HG03575 (cell line): Measurements from ENCODE around the gene TSHR.
"Not testable (repeated sequence)": the region's sequence is repeated elsewhere in the genome, so short reads cannot be mapped to it uniquely, and the experiment has no call there.

Source experiments
- ATAC-seq: cut with Tn5 transposase; IDR thresholded peaks from one replicate; pipeline ENCODE4 v1.9.1; 2021; ENCODE audit not compliant: unreplicated experiment, insufficient number of reproducible peaks, low FRiP score; ENCODE audit errors: extremely low read depth

Gene TSHR

DNA sequence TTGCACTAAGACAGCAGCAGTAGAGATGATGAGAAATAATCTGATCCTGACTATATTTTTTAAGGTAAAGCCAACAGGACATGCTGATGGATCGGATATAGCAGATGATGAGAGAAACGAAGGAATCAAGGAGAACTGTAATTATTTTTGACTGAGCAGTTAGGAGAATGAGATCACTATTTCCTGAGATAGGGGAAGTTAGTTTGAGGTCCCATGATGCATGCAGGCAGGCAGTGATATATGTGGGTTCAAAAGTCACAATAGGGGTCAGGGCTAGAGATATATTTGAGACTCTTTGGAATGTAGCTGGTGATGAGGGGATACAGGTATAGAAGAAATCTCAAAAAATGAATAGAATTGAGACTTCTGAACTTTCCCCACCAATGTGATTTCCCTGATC is 157.8 kb downstream of the TSHR start:
- no peak for ATAC-seq

DNA sequence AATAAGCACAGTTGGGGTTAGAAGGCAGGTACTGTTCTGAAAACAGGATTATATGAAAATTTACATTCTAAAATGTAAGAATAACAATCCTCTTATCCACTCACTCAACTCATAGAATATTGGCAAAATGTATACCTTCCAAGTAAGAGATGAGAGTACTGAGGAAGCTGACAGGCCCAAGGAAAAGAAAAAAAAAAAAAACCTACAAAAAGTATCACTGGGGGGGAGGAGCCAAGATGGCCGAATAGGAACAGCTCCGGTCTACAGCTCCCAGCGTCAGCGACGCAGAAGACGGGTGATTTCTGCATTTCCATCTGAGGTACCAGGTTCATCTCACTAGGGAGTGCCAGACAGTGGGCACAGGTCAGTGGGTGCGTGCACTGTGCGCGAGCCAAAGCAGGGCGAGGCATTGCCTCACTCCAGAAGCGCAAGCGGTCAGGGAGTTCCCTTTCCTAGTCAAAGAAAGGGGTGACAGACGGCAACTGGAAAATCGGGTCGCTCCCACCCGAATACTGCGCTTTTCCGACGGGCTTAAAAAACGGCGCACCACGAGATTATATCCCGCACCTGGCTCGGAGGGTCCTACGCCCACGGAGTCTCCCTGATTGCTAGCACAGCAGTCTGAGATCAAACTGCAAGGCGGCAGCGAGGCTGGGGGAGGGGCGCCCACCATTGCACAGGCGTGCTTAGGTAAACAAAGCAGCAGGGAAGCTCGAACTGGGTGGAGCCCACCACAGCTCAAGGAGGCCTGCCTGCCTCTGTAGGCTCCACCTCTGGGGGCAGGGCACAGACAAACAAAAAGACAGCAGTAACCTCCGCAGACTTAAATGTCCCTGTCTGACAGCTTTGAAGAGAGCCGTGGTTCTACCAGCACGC is 158.8 kb downstream of the TSHR start:
- ATAC-seq, result not testable (repeated sequence)

DNA sequence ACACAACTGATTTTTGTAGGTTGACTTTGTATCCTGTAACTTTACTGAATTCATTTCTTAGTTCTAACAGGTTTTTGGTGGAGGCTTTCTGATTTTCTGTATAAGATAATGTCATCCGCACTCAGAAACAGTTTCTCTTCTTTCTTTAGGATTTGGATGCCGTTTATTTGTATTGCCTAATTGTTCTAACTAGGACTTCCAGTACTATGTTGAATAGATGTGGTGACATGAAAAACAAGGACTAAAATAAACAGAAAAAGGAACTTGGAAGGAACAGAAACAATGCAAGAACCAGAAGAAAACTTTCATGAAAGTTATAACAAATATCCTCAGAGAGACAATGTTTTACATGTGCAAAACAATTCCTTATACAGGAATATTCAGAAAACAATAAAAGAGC is 165.1 kb downstream of the TSHR start:
- no peak for ATAC-seq

DNA sequence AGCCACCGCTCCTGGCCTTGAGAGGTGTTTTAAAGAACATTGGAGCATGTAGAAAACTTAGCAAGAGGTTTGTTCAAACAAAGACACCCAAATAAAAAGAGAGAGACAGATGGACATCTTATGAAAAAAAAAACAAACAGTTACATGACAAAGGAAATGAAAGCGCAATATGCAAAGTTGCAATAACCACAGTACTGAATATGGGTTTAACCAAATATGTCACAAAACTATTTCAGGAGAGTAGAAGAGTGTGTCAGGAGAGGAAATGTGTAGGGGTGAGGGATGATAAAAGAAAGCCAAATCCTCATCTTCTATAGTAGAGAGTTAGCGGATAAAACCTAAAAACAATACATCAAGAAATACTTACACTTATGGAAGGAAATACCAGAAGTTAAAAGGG is 166.9 kb downstream of the TSHR start:
- ATAC-seq, result peak; percentile 100

DNA sequence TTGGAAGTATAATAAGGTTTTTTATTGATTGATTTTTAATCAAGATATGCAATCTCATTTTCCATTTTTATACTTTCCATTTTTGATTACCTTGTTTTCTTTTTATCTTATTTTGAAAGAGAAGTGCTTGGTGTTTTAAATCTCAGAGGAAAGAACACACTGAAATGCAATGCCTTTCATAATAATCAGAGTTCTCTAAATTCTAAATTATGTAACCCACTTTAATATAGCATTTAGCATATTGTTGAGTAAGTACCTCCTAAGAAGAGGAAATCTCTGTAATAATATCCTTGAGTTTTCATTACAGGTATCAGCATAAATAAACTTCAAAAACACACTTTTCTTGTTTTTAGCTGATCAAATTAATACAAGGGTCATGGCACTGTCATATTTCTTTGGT is 168.4 kb downstream of the TSHR start:
- ATAC-seq, result no peak

DNA sequence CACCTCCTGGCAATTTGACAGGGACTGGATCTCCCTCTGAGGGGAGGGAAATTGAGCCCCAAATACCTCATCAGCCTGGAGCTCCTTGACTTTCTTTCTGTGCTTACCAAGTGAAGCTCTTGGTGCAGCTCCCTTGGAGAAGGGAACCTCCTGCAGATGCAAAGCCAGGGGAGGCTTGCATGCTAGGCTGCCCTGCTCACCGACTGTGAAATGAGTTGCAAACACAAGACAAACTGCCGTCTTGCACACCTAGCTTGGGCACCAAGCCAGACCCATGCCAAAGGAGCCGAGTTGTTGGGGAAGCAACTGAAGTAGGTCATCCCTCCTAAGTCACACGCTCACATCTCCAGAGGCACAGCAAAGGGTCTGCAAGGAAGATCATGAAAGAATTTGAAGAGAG is 170.1 kb downstream of the TSHR start:
- ATAC-seq, result no peak

DNA sequence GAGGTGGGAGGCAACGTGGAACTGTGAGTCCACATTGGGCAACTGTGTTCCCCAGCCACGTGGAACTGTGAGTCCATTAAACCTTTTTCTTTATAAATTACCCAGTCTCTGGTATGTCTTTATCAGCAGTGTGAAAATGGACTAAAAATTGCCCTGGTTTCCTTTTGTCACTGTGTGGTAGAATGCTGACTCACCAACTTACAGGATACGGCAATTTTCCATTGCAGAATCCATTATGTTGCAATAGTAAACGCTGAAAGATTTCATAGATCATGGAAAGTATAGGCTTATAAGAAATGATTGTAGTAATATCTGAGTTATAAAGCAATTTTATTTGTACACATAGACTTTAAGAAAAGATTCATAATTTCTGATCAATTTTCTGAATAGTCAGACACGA is 172.4 kb downstream of the TSHR start:
- ATAC-seq, result no peak

DNA sequence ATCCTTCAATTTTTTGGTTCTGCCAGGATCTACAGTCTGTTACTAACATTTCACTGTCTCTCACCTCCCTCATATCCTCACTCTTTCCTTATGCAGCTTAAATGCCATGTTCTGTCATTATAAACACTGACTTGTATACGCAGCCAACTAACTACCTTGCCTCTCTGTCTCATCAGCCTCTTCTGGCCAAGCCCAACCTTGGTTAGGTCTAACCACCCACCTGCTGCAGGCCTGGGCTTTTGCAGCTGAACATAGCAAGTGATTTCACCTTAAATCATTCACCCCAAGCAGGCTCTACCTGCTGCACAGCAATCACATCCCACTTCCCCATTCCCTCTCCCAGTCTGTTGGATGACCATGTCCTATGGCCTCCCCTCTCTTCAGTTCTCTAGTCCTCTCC is 173.8 kb downstream of the TSHR start:
- no peak for ATAC-seq

DNA sequence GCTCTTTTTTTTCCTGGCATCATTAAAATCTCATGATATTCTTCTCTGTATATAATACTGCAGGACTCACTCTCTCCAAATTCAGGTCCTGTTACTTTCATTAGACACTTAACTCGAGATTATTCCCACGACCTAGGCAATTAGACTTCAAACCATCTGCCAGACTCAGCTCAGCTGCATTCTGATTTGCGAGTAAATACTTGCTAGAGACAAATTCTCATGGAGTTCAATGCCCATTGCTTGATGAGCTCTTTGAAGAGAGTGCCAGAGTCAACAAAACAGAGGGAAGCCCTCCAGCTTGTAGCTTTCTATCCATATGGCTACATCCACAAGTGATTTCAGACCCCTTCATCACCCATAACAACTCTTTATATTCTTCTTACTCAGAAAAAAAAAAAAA is 177.0 kb downstream of the TSHR start:
- no peak for ATAC-seq

DNA sequence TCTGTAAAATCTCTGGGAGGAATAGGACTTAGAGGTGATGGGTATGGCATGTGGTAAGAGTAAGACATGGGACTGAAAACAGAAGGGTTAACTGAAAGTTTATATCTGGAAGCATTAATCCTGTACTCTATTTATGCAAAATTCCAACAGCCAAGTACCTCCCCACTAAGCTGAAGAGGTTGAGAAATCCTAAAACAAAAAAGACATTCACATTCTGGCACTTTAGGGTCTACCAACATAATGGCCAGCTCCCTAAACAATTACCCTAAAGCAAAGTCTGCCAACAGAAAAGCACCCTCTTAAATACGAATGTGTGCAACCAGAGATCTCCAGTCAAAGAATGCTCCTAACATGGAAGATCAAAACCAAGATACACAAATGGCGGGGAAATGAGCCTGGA is 178.0 kb downstream of the TSHR start:
- no peak for ATAC-seq

DNA sequence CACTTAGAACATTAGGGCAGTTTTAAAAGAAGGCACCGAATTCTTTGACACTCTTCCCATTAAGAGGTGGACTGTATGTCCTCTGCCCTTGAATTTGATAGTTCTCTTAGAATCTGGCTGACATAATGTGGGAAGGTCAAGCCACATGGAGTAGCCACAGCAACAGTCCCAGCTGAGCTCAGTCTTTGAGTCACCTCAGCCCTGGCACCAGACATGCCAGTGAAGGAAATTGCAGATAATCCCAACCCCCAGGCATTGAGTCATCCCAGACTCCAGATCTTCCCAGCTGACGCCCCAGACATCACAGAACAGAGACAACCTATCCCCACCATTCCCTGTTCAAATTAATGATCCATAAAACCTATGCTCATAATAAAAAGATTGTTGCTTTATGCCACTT is 181.9 kb downstream of the TSHR start:
- ATAC-seq, result no peak

DNA sequence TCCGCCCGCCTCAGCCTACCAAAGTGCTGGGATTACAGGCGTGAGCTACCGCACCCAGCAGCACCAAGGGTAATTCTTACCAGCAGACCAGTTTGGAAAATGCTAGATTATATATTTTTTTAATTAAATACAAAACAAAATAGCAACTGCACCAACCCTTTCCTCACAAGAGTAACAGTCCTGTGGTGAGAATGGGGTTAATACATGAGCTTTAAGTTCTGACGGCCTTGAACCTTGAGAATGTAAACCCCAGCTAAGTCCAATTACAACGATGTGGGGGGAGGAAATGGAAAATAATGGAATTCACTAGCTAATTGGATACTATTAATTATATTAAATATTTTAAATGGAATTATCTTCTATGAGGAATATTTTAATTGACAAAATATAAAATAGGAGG is 183.0 kb downstream of the TSHR start:
- ATAC-seq, result no peak

DNA sequence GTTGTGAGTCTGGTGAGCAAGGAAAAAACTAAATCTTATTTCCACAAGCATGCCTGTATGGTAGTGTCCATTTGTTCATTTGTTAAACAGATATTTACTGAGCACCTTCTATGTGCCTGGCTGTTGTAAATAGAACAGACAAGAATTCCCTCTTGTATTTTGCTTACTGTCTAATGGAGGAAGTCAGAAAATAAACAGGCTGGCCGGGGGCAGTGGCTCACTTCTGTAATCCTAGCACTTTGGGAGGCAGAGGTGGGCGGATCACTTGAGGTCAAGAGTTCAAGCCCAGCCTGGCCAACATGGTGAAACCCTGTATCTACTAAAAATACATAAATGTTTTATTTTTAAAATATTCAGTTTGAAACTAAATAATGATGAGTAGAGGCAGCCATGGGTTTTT is 186.0 kb downstream of the TSHR start:
- ATAC-seq, result no peak

DNA sequence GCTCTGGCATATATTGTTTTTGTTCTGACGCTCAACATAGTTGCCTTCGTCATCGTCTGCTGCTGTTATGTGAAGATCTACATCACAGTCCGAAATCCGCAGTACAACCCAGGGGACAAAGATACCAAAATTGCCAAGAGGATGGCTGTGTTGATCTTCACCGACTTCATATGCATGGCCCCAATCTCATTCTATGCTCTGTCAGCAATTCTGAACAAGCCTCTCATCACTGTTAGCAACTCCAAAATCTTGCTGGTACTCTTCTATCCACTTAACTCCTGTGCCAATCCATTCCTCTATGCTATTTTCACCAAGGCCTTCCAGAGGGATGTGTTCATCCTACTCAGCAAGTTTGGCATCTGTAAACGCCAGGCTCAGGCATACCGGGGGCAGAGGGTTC is 188.4 kb downstream of the TSHR start:
- no peak for ATAC-seq

DNA sequence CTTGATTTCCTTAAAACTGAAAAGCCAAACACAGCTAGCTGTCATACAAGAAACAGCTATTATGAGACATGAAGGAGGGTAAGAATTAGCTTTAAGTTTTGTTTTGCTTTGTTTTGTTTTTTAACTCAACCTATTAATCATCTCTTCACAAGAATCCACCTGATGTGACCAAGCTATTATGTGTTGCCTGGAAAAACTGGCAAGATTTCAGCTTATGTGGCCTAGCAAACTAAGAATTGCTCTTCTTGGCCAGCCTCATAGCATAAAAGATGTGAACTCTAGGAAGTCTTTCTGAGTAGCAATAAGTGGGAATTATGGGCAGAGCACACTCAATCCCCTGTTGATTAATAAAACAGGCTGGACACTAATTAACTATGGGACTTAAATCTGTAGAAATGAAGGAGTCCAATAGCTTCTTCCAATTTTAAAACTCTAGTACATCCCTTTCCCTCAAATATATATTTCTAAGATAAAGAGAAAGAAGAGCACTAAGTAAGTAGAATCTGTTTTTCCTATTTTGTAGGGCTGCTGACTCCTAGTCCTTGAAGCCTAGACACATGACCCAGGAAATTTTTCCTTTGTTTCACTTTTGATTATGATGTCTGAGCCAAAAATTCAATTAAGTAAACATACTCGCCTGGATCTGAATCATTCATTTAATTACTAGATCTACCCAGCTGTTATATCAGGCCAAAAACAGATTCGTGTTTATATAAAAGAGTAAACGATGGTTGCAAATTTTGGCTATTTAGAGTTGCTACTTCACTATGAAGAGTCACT is 189.6 kb downstream of the TSHR start:
- no peak for ATAC-seq

DNA sequence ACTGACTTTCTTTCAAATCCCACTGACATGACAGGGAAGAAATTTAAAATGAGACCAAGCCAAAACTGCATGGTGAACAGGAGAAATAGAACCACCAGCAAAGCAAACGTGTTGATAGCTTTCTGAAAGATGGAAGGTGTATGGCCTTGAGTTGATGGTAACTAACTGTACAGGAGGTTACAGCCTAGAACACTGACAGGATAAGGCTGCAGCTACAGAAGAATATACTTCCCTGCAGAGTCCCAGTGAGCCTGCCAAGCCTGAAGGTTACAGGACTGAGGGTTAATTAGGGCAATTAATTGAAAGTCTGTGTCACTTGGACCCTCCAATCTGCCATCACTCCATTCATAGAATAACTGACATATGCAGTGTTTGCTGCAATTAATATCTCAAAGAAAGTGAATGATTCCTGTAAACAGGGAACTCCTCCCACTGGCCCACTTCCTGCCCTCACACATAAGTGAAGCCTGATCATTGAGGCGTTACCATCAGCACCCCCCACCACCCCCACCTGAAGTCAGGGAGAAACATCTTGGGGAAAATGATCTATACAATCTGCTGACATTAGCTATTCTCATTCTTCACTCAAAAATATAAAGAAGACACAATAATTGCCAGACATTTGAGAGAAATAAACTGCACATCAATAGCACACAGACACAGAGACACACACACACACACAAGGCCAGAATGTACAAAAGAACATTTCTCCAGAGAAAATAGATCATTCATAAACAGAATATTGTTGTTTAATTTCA is 191.9 kb downstream of the TSHR start:
- no peak for ATAC-seq

DNA sequence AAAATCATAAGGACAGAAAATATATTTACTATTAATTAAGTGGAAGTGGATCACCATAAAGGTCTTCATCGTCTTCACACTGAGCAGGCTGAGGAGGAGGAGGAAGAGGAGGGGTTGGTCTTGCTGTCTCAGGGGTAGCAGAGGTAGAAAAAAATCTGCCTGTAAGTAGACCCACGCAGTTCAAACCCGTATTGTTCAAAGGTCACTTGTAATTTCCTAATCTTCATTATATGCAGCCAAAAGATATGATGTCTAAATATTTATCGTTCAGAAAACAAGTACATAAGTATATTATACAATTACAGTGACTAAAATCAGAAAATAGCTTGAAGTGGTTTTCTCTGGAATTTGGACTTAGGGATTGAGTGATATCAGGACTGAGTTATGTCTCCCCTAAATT is 193.2 kb downstream of the TSHR start:
- ATAC-seq, result no peak

DNA sequence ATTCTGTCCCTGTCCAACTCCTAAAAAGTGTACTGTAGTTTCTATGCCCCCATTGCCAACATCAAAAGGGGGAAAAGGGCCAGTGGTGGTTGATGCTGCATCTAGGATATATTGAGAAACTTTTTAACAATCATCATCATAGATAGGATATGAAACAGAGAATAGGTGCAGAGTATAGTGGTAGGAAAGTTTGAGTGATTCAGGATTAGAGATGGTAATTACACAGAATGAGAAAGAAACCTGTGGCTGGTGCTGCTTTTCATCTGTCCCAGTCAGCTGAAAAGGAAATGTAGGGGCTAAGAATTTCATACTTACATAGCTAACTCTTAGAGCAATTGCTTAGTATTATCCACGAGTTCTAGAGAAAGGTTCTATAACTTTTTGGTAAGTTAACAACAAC is 197.8 kb downstream of the TSHR start:
- no peak for ATAC-seq

DNA sequence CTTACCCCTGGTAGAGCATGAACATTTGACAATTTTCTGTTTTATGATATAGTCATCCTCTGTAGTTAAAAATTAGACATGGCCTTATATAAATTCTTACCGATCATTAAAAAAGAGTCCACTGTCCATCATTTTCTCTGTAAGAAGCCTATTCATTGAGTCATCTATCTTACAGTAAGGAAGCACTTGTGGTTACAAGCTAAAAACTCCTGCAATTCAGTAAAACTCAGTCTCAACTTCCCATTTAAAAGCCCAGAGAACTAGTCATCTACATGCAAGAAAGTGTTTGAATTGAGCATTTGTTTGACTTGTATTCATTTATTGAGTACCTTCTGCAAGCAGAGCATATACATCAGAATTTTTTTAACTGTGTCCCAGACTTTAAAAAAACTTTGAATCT is 202.0 kb downstream of the TSHR start:
- no peak for ATAC-seq

DNA sequence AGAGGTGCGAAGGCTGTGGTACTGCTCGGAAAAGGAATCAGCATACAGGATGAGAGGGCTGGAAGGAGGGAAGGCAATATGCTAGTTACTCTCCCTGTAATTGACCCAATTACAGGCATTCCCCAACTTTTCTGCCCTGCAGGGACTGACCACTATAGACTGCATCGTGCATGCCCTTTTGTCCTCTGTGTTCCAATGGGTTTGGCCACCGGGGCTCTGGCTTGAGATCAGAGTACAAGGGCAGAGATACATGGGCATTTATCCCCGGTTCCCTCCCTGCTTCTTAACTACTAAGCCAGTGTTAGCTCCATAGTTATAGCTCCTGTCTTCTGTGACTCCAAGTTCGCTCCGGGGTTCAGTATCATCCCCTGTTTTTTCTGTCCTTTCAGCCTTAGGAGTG is 205.7 kb downstream of the TSHR start:
- ATAC-seq, result no peak
